ENCODE data around the gene BFAR.
"Not testable (repeated sequence)": the region's sequence is repeated elsewhere in the genome, so short reads cannot be mapped to it uniquely, and the experiment has no call there.

BFAR gene

GRCh38 chr16:14677627-14678026, 44.9 kb downstream of the BFAR start:
- Histone ChIP-seq H3K4me1 (ENCODE audit: insufficient read depth, low read length, severe bottlenecking) (peaks cover 4% of the 10 kb centered on the region), H3K4me2 (ENCODE audit: low read length) (no peak overlapping the region), H3F3A (ENCODE audit: insufficient read depth, low read length) (no peaks in the 10 kb centered on the region), H3K27me3 (ENCODE audit: insufficient read depth, low read length) (no peaks in the 10 kb centered on the region), H3K9me2 (ENCODE audit: low read depth, low read length) (no peaks in the 10 kb centered on the region), H4K20me1 (ENCODE audit: insufficient read depth, low read length) (no peaks in the 10 kb centered on the region), H3K9ac (ENCODE audit: low read length) (no peak overlapping the region), H3K79me2 (ENCODE audit: insufficient read depth, low read length) (no peaks in the 10 kb centered on the region), H3K36me3 (ENCODE audit: insufficient read depth, low read length) (no peaks in the 10 kb centered on the region), H3K9me3 (ENCODE audit: low read length) (no peaks in the 10 kb centered on the region), H3K27ac (ENCODE audit: low read depth, low read length, poor library complexity, severe bottlenecking) (no peak overlapping the region), H3K4me3 (ENCODE audit: low read depth, low read length, poor library complexity, severe bottlenecking) (no peak overlapping the region), H2AFZ (ENCODE audit: low read length) (no peak overlapping the region)
- TF ChIP-seq CTCF (IDR thresholded peaks at IDR 0.05; ENCODE audit: low read length) (no peak), EZH2 (IDR thresholded peaks at IDR 0.05; ENCODE audit: borderline replicate concordance, low read length) (no peak)

- Histone ChIP-seq H3K36me3 (ENCODE audit: insufficient read depth, low read length) (no peaks in the 10 kb centered on the region), H3K4me1 (ENCODE audit: insufficient read depth, low read length, severe bottlenecking) (no peaks in the 10 kb centered on the region), H4K20me1 (ENCODE audit: insufficient read depth, low read length) (no peaks in the 10 kb centered on the region), H3K9ac (ENCODE audit: low read length) (no peak overlapping the region), H2AFZ (ENCODE audit: low read length) (no peak overlapping the region), H3K79me2 (ENCODE audit: insufficient read depth, low read length) (no peaks in the 10 kb centered on the region), H3K27me3 (ENCODE audit: insufficient read depth, low read length) (no peaks in the 10 kb centered on the region), H3F3A (ENCODE audit: insufficient read depth, low read length) (no peaks in the 10 kb centered on the region), H3K4me2 (ENCODE audit: low read length) (no peak overlapping the region), H3K4me3 (ENCODE audit: low read depth, low read length, poor library complexity, severe bottlenecking) (no peak overlapping the region), H3K9me2 (ENCODE audit: low read depth, low read length) (no peaks in the 10 kb centered on the region), H3K9me3 (ENCODE audit: low read length) (no peaks in the 10 kb centered on the region), H3K27ac (ENCODE audit: low read depth, low read length, poor library complexity, severe bottlenecking) (no peak overlapping the region)
- TF ChIP-seq EZH2 (IDR thresholded peaks at IDR 0.05; ENCODE audit: borderline replicate concordance, low read length) (no peak), CTCF (IDR thresholded peaks at IDR 0.05; ENCODE audit: low read length) (no peak)
These were observed 46.2 kb downstream of the BFAR start for GRCh38 chr16:14678748-14679497.

GRCh38 chr16:14680396-14680795, 47.6 kb downstream of the BFAR start:
- not testable (repeated sequence) for H3K4me3 ChIP-seq (ENCODE audit: low read depth, low read length, poor library complexity, severe bottlenecking); H3K9me2 ChIP-seq (ENCODE audit: low read depth, low read length); H3F3A ChIP-seq (ENCODE audit: insufficient read depth, low read length); H3K36me3 ChIP-seq (ENCODE audit: insufficient read depth, low read length); H3K27ac ChIP-seq (ENCODE audit: low read depth, low read length, poor library complexity, severe bottlenecking); H2AFZ ChIP-seq (ENCODE audit: low read length); H3K4me1 ChIP-seq (ENCODE audit: insufficient read depth, low read length, severe bottlenecking); H3K27me3 ChIP-seq (ENCODE audit: insufficient read depth, low read length); H3K4me2 ChIP-seq (ENCODE audit: low read length); H3K9me3 ChIP-seq (ENCODE audit: low read length); H3K79me2 ChIP-seq (ENCODE audit: insufficient read depth, low read length); H4K20me1 ChIP-seq (ENCODE audit: insufficient read depth, low read length); H3K9ac ChIP-seq (ENCODE audit: low read length)

DNA sequence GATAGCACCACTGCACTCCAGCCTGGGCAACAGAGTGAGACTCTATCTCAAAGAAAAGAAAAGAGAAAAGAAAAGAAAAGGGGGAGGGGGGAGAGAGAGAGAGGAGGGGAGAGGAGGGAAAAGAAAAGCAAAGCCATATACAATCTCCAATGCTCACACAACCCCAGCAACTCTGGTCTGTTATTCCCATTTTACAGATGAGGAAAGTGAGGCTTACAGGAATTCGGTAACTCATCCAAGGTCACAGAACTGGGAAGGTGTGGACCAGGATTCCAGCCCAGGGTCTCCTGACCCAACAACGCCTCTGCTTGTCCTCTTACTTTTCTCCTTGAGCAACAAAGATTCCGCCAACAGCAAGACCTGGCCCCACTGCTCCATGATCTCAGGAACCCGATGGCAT, 48.4 kb downstream of the BFAR start:
- no peaks in the 10 kb centered on the region for H3K79me2 ChIP-seq (ENCODE audit: insufficient read depth, low read length)
- H3K4me1 ChIP-seq (ENCODE audit: insufficient read depth, low read length, severe bottlenecking): no peaks in the 10 kb centered on the region

More for the DNA sequence above, 48.4 kb downstream of the BFAR start:
- Histone ChIP-seq H3K4me3 (ENCODE audit: low read depth, low read length, poor library complexity, severe bottlenecking) (no peak overlapping the region), H3K27ac (ENCODE audit: low read depth, low read length, poor library complexity, severe bottlenecking) (no peak overlapping the region), H3K36me3 (ENCODE audit: insufficient read depth, low read length) (no peaks in the 10 kb centered on the region), H4K20me1 (ENCODE audit: insufficient read depth, low read length) (no peaks in the 10 kb centered on the region), H3K4me2 (ENCODE audit: low read length) (no peak overlapping the region), H3K9me2 (ENCODE audit: low read depth, low read length) (no peaks in the 10 kb centered on the region), H3K27me3 (ENCODE audit: insufficient read depth, low read length) (no peaks in the 10 kb centered on the region), H3F3A (ENCODE audit: insufficient read depth, low read length) (no peaks in the 10 kb centered on the region), H3K9ac (ENCODE audit: low read length) (no peak overlapping the region), H3K9me3 (ENCODE audit: low read length) (no peaks in the 10 kb centered on the region), H2AFZ (ENCODE audit: low read length) (no peak overlapping the region)
- no peak for TF ChIP-seq EZH2 (IDR thresholded peaks at IDR 0.05; ENCODE audit: borderline replicate concordance, low read length)
- TF ChIP-seq CTCF (IDR thresholded peaks at IDR 0.05; ENCODE audit: low read length): no peak
